GM18868 (cell line): ENCODE measurements around the gene IGSF9B.

Experiments
- ATAC-seq: cut with Tn5 transposase; IDR thresholded peaks from one replicate; pipeline ENCODE4 v1.9.1; 2021; ENCODE audit warnings: mild to moderate bottlenecking, moderate library complexity; ENCODE audit not compliant: unreplicated experiment

The IGSF9B gene

DNA sequence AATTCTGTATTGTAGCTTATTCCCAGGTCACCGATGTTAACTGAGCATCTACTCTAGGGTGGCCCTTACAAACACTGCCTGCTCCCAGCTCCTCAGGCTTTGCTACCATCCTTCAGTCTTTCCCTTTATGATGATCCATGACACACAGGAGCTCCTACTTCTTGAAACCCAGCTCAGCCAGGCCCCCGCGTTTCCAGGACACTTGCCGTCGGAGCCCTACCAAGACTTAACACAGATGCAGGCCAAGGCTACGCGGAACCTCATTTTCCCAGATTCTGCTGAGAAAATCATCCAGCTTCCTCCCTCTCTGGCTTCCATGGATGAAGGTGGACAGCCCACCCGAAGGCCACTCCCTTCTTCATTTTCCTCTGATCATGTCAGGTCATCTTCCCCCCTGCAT lies 18.6 kb downstream of the IGSF9B start:
- ATAC-seq, result no peak

DNA sequence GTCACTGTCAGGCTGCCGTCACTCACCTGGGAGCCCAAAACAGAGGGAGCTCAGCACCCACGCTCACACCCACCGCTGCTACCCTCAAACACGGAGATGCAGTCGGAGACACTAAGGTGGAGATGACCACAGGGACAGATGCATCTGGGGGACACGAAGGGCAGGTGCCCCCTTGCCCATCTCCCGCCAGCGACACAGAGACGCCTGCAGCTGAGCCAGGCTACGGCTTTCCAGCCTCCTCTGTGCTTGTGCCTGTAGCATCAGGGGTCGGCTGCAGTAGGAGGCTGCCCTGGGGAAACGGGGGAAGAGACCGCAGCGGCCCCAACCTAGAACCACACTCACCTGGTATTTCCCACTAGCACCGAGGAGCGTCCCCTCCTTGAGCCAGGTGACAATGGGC lies 19.3 kb downstream of the IGSF9B start:
- no peak for ATAC-seq

DNA sequence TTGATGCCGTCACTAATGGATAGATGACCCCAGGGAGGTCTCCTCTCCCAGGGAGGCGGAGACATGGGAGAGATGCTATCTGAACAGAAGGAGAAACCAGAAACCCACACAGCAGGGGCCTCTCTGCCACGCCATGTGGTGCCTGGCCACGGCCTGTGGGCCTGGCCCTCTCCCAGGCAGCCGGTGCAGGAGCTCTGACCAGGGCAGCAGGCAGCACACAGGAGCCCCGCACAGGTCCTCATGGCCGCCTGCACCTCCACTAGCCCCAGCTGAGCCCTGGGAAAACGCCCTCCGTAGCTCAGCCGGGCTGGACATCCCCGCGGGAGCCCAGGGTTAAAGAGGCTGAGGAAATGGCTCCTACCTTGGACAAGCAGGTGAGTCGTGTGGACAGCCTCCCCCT lies 19.8 kb downstream of the IGSF9B start:
- ATAC-seq, result no peak

DNA sequence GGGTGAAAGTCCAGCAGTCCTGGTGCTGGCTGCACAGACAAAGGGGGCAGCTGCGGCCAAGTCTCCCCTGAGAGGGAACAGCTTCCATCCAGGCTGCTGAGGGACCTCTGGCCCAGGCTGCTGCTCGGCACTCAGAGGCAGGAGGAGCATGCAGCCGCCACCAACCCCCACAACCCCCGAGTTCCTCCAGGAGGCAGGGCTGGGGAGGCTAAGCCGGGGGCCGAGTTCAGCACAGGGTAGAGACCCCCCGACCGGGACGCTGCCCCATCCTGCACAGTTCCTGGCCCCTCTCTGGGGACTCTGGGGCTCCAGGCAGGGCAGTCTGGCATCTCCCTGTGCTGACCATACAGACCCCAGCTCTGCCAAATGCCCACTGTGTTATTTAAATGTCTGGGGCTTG lies 20.2 kb downstream of the IGSF9B start:
- no peak for ATAC-seq

DNA sequence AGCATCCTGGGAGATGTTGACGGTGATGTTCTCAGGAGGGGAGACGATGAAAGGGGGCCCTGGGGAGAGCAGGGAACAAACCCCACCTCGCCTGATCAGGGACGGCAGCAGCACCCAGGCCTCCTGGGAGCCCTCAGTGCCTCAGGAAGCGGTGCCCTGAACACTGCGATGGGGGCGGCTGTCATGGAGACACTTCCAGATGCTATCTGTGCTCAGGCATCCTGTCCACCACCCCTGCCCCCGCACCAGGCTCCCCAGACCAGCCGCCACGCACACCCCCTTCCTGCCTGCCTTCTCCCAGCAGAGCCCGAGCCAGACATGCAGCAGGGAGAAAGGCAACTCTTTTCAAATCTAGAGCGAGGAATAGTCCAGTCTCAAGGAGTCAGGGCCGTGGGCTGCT lies 20.6 kb downstream of the IGSF9B start:
- no peak for ATAC-seq

DNA sequence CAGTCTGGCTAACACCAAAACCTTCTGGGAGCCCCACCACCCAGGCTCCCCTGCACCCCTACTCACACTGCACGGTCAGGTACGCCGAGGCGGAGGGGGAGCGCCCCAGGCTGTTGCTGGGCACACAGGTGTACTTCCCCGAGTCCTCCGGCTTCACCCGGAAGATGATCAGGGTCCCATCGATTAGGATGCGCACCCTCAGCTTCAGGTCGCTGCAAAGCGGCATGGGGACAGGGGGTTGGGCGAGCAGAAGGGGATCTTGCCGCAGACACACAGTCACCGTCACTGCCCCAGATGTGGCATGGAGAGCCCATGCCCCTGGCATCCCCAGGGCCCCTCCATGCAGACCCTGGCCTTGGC lies 21.2 kb downstream of the IGSF9B start:
- ATAC-seq, result no peak

DNA sequence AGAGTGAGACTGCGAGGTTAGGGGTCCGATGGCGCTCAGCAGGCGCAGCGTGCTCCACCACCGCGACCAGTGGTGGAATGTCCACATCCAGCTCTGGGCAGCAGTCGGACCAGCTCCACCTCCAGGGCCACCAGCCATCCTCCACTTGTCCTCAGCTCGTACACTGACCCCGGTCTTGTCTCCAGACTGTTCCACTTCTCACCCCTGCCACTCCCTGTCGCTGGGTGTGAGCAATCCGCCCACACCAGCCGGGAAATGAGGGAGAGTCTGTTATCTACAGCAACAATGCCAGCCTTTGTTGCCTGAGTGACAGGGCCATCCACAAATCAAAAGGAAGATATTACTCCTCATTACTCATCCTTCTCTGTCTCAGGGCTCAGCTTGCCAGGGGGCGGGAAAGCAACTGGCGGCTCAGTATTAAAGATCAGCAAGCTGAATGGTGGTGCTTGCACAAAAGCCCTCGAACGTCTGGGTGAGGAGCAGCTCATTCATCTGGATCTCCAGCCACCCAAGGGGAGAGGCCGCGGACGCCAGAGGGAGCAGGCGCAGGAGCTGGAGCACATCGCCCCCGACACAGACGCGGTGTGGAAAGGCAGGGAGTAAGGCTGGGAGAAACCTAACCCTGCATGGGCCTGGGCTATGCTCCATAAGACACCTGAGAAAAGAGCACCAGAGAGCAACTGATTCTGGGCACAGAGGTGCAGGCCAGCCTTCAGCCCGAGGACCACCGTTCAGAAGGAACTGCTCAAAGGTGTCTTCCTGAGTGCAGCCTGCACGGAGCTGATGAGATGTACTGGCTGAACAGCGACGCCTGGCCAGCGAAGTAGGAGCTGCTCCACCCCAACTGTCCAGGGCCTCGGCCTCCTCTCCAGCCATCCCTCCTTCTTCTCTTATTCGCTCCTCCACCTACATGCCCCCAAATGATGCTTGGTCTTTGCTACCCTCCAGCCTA lies 21.9 kb downstream of the IGSF9B start:
- ATAC-seq, result no peak

DNA sequence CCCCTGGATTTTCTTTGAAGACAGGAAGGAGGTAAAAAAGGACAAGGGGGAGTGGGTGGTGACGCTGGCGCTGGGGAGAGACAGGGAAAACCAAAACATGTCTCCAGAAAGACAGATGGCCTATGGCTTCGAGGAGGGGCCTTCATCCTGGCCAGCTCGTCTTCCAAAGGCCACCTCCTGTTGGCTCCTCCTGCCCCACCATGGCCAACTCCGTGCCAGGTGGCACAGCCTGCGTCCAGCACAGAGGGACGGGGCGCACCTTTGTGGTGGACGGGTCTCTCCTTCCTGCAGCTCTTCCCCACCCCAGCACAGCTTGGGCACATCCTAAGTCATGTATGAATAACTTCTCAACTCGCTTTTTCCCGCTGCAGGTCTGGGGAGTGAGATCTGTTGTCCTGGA lies 22.7 kb downstream of the IGSF9B start:
- no peak for ATAC-seq

DNA sequence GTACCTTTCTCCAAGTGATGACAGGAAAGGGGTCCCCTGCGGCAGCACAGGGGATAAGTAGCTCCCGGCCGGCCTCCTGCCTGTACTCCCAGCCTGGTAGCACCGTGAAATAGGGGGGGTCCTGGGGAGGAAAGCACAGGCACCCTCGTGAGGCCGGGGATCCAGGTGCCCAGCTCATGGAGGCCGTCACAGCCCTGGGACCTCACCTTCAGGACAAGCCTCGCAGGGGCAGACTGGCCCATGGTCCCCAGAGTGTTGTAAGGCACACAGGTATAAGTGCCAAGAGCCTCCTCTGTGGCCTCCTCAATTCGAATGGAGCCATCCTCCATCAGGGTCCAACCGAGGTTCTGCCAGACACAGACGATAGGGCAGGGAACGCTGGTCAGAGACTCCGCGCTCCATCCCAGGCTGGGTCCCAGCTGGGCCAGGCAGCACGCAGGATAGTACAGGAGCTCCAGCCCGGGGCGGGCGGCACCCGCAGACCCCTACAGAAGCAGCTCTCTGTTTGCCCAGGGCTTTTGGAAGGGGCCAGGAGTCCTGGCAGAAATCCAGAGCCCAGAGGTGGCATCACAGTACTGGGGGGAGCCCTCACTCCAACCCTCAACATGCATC lies 25.2 kb downstream of the IGSF9B start:
- no peak for ATAC-seq

DNA sequence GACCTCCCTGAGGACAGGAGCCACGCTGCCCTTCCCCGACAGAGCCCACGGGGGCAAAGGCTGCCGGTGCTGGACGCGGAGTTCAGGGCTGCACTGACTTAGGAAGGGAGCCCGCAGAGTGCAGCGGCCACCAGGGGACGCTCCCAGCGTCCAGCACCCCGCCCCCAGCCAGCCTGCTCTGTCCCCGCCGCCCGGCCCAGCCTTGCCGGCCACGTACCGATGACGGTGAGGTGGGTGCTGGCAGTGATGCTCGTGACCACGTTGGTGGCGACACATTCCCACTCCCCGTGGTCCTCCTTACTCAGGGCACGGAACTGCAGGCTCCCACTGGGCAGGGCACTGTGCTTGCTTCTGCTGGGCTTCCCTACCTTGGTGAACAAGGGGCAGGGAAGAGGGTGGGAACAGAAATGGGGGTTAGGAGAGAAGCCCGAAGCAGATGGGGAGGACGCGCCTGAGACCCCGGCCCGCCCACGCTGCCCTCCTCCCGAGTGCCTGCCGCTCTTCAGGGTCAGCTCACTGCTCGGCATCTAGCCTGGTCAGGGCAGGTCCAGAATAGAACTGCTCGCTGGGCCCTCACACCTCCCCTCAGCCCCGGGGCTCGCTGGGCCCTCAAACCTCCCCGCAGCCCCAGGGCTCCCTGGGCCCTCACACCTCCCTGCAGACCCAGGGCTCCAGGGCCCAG lies 25.9 kb downstream of the IGSF9B start:
- ATAC-seq, result no peak

DNA sequence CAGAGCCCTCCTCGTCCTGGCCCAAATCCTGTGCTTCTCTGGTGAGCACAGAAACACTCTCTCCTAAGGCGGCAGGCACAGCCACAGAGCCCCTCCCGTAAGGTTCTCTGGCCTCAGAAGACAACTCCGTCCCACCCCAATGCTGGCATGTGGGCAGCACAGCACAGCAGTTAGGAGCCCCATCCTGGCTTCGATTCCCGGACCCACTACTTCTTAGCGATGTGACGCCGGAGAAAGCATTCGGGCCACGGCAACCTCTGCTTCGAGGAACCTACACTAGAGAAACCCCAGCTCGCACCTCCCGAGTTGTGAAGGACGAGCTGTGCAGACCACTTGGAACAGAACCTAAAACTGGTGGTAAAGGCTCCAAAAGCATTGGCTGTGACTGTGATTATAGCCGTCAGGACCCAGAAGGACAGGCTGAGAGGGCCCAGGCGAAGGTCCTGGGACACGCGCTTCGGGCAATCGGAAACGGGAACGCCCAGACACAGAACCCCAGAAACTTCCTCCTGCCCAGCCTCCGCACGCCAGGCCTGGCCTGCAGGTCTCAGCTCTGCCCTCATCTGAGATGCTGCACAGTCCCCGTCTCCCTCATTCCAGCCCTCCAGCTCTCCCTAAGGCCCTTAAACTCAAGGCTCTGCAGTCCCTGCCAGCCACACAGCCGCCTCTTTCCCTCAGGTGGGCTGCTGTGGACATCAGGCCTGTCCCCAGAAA lies 26.6 kb downstream of the IGSF9B start:
- ATAC-seq, result no peak

DNA sequence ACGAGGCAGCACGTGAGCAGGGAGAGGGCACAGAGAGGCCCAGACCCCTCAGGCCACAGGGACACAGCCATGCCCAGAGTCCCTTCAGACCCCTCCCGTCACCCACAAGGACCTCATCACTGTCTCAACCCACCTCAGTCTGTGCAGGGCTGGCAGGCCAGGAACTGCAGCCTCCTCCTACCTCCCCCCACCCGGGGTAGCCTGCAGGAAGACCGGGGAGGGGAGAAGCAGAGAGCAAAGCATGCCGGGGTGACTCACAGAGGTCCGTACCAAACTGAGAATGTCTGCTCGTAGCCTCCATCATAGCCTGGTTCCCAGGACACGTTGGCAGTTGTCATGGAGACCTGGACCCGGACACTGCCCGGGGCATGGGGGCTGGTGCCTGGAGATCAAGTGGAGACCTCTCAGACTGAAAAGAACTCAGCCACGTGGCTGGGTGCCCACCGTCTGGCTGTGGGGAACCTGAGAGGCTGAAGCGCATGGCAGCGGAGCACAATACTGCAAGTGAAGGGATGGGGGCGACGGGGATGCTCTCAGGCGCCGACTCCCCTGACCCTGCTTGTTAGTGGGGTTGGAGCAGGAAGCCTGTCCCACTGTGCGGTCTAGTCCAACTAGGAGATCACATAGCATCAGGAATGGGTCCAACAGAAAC lies 27.2 kb downstream of the IGSF9B start:
- ATAC-seq, result no peak

DNA sequence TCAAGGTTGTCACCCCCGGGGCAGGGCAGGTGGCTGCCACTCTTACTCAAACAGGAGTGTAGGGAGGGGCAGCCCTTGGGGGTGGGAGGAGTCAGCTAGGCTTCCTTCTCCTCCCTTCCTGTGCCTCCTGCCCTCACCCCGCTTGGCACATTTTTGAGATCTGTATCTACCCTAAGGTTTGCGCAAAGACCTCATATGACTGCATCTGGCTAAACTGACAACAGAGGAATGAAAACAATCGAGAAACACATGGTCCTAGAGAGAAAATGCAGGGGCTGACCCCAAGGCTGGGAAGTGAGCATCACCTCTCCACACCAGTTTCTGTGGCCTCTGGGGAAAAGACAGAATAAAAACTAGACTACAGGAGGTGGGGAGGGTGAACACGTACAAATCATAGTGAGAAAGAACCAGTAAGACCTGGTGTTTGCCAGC lies 28.1 kb downstream of the IGSF9B start:
- ATAC-seq, result peak; percentile 51

DNA sequence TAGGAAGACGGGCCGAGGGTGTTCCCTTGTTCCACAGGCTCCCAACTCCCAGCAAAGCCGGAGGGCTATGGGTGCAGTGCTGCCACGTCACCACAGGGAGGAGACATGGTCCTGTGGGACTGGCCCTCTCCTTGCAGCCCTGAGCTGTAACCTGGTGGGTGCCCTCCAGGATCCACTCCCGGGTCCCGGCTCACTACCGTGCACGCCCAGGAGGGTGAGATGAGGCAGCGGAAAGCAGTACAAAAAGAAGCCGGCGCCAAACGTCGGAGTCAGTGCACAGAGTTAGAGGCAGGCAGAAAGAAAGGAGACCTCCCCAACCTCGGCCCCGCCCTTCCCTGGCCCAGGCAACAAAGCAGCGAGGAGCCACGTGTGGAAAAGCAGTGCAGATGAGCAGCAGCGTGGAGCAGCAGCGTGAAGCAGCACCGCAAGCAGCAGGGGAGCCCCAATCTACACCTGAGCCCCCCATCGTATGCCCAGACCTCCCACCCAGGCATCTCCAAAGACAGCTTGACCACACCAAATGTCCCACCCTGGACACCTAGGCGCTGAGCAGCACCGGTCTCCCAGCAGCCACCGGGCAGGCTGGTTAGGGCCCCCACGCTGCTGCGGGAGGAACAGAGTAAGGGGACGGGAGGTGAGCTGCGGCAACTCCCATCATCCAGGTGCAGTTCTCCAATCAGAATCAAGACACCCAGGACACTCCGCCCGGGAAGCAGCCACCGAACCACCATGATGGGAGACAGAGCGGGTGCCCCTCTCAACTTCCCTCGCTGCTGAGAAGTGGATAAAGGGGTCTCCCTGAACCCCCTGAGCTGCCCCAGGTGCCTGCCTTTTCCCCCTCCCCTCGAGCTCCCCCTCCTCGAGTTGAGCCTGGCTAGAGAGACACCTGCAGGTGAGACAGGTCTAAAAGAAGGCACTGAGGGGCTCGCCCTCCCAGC lies 28.8 kb downstream of the IGSF9B start:
- ATAC-seq, result peak; percentile 86

DNA sequence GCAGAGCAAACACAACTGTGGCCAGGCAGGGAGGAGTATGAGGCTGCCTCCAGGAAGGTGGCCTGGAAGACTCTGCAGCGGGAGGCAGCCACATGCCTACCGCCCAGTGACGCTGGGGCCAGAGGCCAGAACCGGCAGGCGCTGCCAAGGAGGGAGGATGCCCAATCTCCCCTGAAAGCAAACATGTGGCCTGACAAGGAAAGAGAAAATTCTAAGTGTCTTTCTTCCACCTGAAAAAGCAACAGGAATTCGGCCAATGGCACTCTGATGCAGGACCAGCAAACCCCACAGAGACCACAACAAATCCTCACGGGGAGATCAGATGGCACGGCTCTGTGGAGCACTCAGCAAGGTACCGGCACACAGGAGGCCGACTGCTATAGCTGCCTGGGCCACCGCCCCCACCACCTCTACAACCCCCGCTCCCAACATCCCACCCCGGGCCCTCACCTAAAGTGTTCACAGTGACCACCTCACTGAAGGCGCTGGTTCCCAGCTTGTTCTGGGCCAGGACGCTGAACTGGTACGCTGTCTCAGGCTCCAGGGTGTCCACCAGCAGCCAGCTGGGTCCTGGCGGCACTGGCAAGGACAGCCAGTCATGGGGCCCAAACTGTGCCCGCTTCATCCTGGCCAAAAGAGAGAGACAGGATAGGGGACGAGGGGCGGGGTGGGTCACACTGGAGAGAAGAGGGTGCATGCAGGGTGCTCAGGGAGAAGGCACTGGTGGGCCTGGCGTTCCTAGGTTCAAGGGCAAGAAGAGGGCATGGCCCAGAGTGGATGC lies 30.1 kb downstream of the IGSF9B start:
- no peak for ATAC-seq

DNA sequence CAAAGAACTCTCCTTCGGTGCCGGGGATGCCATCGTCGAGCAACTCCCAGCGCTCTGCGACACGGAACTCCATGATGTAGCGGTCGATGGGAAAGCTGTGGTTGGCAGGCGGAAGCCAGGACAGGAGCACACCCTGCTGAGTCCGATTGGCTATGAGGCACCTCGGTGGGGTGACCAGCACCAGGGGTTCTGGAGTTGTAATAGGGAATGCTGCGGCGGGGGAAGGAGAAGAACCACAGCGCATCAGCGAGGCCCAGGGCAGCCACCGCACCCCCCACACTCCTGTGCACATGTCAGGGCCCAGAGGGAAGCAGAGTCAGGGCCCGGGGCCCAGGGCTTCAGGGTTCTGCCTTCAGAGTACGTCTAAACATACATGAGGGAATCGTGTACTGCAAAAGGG lies 31.0 kb downstream of the IGSF9B start:
- ATAC-seq, result no peak

DNA sequence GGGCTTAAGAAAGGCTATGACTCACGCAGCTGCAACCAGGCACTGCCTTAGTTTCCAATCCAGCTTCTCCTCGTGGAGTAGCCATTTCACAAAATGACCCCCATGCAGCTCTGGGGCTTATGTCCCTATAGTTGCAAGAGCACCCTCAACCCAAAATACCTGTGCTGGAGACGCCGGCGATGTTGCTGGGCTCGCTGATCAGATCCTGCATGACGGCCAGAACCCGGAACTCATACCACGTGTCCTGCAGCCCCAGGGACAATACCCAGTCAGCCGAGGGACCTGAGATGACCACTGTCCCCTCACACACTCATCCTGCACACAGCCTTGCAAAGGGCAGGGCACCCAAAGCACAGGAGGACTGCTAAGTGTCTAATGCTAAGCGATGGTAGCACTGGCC lies 32.1 kb downstream of the IGSF9B start:
- ATAC-seq, result no peak

DNA sequence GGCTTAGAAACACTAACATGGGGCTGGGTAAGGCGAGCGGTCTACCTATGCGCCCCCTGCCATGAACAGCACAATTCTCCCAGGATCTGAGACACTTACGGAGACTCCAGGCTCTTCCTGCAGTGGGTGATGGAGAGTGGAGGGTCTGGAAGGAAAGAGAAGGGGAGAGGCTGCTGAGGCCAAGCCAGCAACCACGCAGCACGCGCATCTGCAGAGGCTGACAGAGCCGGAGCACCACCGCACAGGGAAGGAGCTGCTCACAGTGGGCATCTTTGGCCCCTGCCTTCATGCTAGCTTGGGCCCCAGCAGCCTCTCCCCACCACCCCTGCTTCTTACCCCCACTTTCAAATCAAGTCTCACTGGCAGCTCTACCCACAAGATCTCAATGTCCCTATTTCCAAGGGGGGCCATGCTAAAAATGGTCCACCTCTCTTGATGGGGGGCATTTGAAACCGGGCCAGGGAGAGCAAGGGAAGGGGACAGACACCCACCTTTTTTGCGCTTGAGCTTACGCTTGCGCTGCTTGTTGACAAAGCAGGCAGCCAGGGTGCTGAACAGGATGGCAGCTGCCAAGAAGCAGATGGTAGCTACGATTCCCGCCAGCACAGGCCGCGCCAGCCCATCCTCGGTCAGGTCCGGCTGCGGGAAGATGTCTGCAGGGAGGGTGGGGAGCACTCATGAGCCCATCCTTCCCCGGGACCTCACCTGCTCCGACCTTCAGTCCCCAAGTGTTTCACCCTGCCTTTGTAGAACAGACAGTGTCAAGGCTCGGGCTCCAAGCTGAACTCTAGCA lies 34.5 kb downstream of the IGSF9B start:
- ATAC-seq, result no peak
